Measurements from ENCODE around the gene NCS1.
"Not testable (repeated sequence)": the region's sequence is repeated elsewhere in the genome, so short reads cannot be mapped to it uniquely, and the experiment has no call there.

NCS1 gene

GRCh38 chr9:130255631-130256134, 83.5 kb downstream of the NCS1 start:
- no peak for DNase-seq (ENCODE audit: low read depth, low spot score)
- H3K27ac ChIP-seq = no peak overlapping the region

DNA sequence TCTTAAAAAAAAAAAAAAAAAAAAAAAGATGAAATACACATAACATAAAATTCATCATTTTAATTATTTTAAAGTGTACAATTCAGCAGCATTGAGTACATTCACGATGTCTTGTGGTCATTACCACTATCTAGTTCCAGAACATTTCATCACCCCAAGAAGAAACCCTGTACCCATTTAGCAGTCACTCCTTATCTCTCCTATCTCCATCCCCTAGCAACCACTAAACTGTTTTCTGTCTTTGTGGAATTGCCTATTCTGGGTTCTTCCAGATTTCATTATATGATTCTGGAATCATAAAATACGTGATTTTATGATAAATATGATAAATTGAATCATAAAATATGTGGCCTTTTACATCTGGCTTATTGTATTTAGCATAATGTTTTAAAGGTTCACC, 84.4 kb downstream of the NCS1 start:
- no peak overlapping the region for H3K27ac ChIP-seq
- no peak for DNase-seq (ENCODE audit: low read depth, low spot score)

GRCh38 chr9:130258137-130258536, 85.9 kb downstream of the NCS1 start:
- DNase-seq (ENCODE audit: low read depth, low spot score); H3K27ac ChIP-seq: not testable (repeated sequence)

GRCh38 chr9:130259044-130259443, 86.8 kb downstream of the NCS1 start:
- DNase-seq (ENCODE audit: low read depth, low spot score) = no peak
- no peak overlapping the region for H3K27ac ChIP-seq

DNA sequence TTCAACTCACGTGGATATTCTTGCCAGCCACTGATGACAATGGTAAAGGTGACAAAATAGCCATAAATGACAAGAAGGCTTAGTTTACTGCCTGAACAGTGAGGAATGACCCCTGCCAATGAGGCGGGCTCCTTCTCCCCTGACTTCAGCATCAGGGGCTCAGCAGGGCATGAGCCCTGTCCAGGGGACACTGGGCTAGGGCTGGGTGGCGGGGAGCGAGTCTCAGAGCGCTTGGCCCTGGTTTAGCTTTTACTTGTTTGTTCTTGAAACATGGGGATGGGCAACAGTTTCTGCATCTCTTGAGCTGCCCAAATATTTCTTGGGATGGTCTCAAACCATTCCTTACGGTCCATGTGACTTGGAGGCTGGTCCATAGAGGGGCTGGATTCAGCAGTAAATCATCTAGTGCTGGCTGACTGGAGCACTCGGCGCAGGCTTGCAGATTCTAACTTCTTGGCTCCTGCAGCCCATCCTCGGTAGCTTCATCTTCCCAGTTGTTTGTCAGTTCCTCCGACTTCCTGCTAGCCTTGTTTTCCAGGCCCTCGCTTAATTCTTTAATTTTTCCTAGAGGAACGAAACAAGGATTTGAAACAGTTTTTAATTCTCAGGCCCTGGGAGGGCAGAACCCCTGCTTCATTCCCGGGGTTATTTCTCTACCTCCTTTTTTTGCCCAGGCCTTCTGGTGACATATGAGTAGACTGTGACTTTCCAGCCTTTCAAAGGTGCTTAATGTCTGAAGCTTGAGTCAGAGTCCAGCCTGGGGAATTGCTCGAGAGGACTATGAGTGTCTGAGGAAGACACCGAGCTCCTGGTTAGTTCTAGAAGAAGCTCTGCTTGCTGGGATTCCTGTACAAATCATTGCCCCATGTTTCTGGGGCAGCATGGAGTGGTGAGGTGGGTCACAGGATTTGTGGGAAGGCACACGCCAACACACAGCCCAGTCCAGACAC, 88.9 kb downstream of the NCS1 start:
- H3K27ac ChIP-seq = no peak overlapping the region
- DNase-seq (ENCODE audit: low read depth, low spot score) = no peak

DNA sequence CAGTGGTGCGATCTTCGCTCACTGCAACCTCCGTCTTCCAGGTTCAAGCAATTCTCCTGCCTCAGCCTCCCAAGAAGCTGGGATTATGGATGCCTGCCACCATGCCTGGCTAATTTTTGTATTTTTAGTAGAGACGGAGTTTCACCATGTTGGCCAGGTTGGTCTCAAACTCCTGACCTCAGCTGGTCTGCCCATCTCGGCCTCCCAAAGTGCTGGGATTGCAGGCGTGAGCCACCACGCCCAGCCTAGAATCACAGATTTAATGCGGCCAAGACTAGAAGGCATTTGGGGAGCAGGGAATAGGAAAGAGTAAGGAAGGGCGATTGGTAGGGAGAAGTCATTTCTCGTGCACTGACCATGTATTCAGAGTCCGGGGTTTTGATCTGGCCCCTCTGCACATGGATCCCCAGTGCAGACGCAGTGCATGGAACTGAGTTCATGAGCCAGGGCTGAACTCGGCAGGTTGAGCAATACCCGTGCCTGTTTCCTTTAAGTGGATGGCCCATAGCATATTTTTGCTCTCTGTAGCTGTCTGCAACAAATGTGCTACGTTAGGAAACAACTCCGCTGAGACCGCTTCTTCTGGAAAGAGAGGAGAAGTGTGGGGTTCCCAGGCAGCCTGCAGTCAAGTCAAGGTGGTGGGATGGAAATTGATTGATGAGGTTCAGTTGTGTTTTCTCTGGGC, 90.0 kb downstream of the NCS1 start:
- DNase-seq (ENCODE audit: low read depth, low spot score) = no peak

DNA sequence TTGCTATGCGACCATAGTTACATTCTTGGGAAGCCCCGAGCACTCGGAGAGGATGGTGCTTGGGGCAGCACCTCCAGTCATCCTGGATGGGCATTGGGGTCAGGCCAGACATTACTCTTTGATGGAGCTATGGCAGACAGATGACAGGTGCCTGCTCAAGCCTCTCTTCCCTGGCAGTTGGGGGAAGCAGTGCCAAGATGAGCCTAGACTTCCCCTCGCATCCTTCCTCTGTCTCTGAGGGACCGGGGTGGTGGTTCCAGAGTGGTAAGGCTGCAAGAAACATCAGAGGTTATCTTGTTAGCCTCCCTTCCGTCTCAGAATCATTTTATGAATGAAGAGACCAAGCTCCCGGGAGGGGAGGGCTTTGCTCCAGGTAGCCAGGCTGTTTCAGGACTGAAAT, 90.6 kb downstream of the NCS1 start:
- no peak overlapping the region for H3K27ac ChIP-seq
- DNase-seq (ENCODE audit: low read depth, low spot score) = no peak

More for the DNA sequence above, 90.0 kb downstream of the NCS1 start:
- no peak overlapping the region for H3K27ac ChIP-seq

DNA sequence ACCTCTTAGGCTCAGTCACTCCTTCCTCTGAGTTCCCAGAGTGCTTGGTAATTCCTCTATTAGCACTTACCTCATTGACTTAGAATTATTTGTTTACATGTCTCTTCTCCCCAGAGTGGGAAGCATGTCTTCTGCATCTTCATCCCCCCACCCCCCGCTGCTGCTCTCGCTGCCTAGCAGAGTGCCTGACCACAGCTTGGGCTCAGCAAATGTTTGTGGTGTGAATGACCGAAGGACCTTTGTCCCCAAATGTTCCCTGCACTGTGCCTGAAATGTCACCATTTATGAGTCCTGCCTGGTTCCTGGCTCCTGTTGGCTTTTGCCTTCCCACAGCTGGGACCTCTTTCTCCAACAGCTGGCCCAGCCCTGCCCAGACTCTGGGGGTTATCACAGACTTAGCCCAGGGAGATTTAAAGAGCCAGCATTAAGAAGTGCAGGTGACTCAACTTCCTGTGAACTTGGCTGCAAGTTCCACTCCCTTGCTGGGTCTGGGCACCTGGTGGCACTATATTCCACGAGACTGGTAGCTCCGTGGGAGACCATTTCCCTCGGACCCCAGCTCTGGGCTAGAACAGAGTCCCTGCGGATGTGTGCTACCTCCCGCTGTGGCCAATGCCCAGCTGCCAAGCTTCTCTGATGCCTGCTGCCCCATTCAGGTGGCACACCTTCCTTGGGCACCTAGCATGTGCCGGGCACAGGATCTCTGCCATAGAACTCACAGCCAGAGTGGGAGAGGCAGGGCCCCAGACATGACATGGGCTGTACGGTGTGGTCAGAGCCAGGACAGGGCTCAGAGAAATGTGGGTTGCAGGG, 91.6 kb downstream of the NCS1 start:
- peak; percentile 3 for DNase-seq (ENCODE audit: low read depth, low spot score)

GRCh38 chr9:130264414-130265350, 92.5 kb downstream of the NCS1 start:
- no peak overlapping the region for H3K27ac ChIP-seq
- DNase-seq (ENCODE audit: low read depth, low spot score) = no peak

More for the DNA sequence above, 91.6 kb downstream of the NCS1 start:
- no peak overlapping the region for H3K27ac ChIP-seq

GRCh38 chr9:130265431-130266235, 93.4 kb downstream of the NCS1 start, which contains the start of gene HMCN2:
Gene HMCN2, plus strand, starts transcription at chr9:130265760. Its CDS starts 119 bp downstream, at chr9:130265879.
- no peak within 1 kb of the TSS for H3K27ac ChIP-seq
- DNase-seq (ENCODE audit: low read depth, low spot score) = no peak

DNA sequence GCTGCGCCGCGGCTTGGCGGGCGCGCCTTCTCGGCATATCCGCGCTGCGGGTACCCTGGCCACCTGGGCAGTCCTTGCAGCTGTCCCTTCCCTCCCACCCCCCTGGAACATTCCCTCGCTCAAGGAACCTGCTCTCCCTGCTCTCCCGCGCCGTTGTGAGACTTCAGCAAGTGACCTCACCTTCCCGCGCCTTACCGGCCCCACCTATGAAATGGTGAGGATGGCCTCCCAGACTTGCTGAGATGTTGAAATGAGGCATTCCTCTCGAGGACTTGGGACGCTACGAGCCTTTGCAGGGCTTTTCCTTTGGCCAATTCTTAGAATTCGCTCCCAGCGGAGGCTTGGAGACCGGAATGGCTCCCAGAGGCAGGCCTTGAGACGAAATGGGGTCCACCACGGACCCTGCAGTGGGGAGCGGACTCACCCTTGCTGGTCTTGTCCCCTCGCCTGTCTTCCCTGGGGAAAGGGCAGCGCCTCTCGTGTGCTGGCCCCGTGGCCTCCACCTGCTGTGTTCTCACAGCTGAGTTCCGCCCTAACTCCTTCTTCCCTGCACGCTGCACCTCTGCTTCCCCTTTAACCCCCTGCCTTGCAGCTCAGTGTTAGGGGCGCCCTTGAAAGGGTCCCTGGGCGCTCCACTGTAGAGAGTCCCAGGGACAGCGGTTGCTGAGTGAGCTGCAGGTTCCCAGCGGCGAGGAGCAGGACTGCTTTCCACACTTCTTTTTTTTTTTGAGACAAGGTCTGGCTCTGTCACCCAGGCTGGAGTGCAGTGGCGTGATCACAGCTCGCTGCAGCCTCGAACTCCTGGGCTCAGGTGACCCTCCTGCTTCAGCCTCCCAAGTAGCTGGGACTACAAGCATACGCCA, 94.3 kb downstream of the NCS1 start:
- DNase-seq (ENCODE audit: low read depth, low spot score) = no peak
- H3K27ac ChIP-seq = no peak overlapping the region

DNA sequence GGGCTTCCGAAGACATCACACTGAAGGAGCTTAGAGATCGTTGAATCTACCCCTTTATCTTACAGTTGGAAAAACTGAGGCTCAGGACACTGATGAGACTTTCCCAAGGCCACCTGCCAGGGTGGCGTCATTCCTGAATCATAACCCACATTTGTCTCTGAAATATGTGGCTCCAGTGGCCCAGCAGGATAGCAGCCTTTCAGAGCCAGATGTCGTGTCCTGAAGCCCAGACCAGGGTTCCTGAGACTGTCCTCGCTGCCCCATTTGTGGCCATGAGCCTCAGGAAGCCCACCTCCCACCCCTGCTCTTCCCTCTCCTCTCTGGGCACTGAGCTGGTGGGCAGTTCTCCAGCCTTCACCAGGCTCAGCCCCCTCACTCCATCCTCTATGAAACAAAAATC, 95.7 kb downstream of the NCS1 start:
- H3K27ac ChIP-seq = no peak overlapping the region
- no peak for DNase-seq (ENCODE audit: low read depth, low spot score)

GRCh38 chr9:130268521-130269211, 96.5 kb downstream of the NCS1 start:
- no peak for DNase-seq (ENCODE audit: low read depth, low spot score)
- no peak overlapping the region for H3K27ac ChIP-seq

- no peak for DNase-seq (ENCODE audit: low read depth, low spot score)
- H3K27ac ChIP-seq = no peak overlapping the region
Measured at GRCh38 chr9:130271473-130271872, 99.3 kb downstream of the NCS1 start.

- no peak overlapping the region for H3K27ac ChIP-seq
- no peak for DNase-seq (ENCODE audit: low read depth, low spot score)
Measured at GRCh38 chr9:130275156-130275555, 103.0 kb downstream of the NCS1 start.

GRCh38 chr9:130276121-130276520, 103.9 kb downstream of the NCS1 start:
- no peak for DNase-seq (ENCODE audit: low read depth, low spot score)

GRCh38 chr9:130276955-130277354, 104.8 kb downstream of the NCS1 start:
- no peak overlapping the region for H3K27ac ChIP-seq
- no peak for DNase-seq (ENCODE audit: low read depth, low spot score)

More at GRCh38 chr9:130276121-130276520, 103.9 kb downstream of the NCS1 start:
- no peak overlapping the region for H3K27ac ChIP-seq

Measured in epithelial cell of prostate (primary cell).